Progenitor cell of endocrine pancreas (in vitro differentiated cells): Measurements from ENCODE around the gene CCNB3. TPM values are rescaled to one million over a fixed set of nuclear protein-coding genes. Genes with fewer than 3 reads are reported as not detected.

Experiments used
- DNase-seq: peaks from one replicate; pipeline ENCODE4 v3.0.0; 2021; ENCODE audit warnings: low spot score; ENCODE audit not compliant: unreplicated experiment
- H3K27ac Mint-ChIP-seq: 2 replicates; pipeline ENCODE4 v1.8.0; 2021; ENCODE audit warnings: mild to moderate bottlenecking, moderate library complexity, mixed read lengths
- H3K27me3 Mint-ChIP-seq: 2 replicates; pipeline ENCODE4 v1.8.0; 2021; ENCODE audit warnings: mixed read lengths
- H3K36me3 Mint-ChIP-seq: 2 replicates; pipeline ENCODE4 v1.8.0; 2022; ENCODE audit warnings: mixed read lengths; ENCODE audit not compliant: insufficient read depth
- H3K4me1 Mint-ChIP-seq: 2 replicates; pipeline ENCODE4 v1.8.0; 2021; ENCODE audit warnings: low read depth, mixed read lengths
- H3K4me3 Mint-ChIP-seq: 2 replicates; pipeline ENCODE4 v1.8.0; 2021; ENCODE audit warnings: low read depth, mild to moderate bottlenecking, moderate library complexity, mixed read lengths
- H3K9me3 Mint-ChIP-seq: 2 replicates; pipeline ENCODE4 v1.8.0; 2021; ENCODE audit warnings: low read depth, mixed read lengths
- long read RNA-seq: library from polyadenylated mRNA; unstranded; transcript quantifications from one replicate; pipeline ENCODE4 v2.0.0, GENCODE V29; 2020
- total RNA-seq: library from RNA; stranded (reverse); gene quantifications from 2 replicates; pipeline ENCODE4 v1.2.1, GENCODE V29; 2021
- TF ChIP-seq, protein P1 (sequence below): fragments of 200-600 bp; sonication (generic); IDR thresholded peaks from one replicate; pipeline ENCODE4 v1.5.0; 2021; ENCODE audit warnings: antibody characterized with exemption, mild to moderate bottlenecking; ENCODE audit not compliant: unreplicated experiment

The CCNB3 gene, protein sequence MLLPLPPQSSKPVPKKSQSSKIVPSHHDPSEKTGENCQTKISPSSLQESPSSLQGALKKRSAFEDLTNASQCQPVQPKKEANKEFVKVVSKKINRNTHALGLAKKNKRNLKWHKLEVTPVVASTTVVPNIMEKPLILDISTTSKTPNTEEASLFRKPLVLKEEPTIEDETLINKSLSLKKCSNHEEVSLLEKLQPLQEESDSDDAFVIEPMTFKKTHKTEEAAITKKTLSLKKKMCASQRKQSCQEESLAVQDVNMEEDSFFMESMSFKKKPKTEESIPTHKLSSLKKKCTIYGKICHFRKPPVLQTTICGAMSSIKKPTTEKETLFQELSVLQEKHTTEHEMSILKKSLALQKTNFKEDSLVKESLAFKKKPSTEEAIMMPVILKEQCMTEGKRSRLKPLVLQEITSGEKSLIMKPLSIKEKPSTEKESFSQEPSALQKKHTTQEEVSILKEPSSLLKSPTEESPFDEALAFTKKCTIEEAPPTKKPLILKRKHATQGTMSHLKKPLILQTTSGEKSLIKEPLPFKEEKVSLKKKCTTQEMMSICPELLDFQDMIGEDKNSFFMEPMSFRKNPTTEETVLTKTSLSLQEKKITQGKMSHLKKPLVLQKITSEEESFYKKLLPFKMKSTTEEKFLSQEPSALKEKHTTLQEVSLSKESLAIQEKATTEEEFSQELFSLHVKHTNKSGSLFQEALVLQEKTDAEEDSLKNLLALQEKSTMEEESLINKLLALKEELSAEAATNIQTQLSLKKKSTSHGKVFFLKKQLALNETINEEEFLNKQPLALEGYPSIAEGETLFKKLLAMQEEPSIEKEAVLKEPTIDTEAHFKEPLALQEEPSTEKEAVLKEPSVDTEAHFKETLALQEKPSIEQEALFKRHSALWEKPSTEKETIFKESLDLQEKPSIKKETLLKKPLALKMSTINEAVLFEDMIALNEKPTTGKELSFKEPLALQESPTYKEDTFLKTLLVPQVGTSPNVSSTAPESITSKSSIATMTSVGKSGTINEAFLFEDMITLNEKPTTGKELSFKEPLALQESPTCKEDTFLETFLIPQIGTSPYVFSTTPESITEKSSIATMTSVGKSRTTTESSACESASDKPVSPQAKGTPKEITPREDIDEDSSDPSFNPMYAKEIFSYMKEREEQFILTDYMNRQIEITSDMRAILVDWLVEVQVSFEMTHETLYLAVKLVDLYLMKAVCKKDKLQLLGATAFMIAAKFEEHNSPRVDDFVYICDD (N-terminal part only)
- 0.34 and 0.75 TPM in 2 replicates for total RNA-seq
- long read RNA-seq: 0 reads

DNA sequence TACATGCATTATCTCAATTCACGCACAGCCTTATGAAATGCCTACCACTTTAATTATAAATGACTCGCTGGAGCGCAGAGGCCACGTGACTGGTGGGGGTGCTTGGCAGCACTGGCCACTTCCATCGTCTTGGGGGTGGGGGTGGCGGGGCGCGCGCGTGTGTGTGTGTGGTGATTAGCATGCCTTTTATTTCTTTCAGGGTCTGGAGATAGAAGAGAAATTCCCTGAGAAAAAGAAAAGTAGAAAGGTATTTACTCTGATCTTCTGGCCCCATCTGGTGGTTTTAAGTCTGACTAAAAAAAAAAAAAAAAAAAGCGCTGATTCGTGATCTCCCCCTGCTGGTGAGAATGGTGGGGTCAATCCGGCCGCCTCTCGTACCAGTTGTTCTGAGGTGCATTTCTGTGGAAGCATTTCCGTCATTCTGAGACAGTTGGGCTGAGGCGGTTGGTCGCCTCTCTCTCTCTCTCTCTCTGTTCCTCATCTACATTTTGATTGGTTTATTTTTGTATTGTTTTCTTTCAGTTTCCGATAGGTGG is at the start of gene CCNB3:
CCNB3 (plus strand) TSS at position 402 of the 536 bp plus-strand sequence. CDS start 80,399 bp downstream, outside the sequence.
- H3K9me3 Mint-ChIP-seq: peaks cover 8% of the 10 kb centered on the region
- peak within 1 kb of the TSS; percentile 71 for H3K4me3 Mint-ChIP-seq
- no peaks in the 10 kb centered on the region for H3K27me3 Mint-ChIP-seq
- TF ChIP-seq, protein P1, sequence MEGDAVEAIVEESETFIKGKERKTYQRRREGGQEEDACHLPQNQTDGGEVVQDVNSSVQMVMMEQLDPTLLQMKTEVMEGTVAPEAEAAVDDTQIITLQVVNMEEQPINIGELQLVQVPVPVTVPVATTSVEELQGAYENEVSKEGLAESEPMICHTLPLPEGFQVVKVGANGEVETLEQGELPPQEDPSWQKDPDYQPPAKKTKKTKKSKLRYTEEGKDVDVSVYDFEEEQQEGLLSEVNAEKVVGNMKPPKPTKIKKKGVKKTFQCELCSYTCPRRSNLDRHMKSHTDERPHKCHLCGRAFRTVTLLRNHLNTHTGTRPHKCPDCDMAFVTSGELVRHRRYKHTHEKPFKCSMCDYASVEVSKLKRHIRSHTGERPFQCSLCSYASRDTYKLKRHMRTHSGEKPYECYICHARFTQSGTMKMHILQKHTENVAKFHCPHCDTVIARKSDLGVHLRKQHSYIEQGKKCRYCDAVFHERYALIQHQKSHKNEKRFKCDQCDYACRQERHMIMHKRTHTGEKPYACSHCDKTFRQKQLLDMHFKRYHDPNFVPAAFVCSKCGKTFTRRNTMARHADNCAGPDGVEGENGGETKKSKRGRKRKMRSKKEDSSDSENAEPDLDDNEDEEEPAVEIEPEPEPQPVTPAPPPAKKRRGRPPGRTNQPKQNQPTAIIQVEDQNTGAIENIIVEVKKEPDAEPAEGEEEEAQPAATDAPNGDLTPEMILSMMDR: peak; percentile 71
- DNase-seq: peak; percentile 24
- H3K27ac Mint-ChIP-seq: peak within 1 kb of the TSS; percentile 32
- H3K36me3 Mint-ChIP-seq: peaks cover 1% of the 10 kb centered on the region
- peaks cover 6% of the 10 kb centered on the region for H3K4me1 Mint-ChIP-seq

GRCh38 chrX:50157545-50158135 is 46.9 kb upstream of the CCNB3 start:
- peaks cover 33% of the 10 kb centered on the region for H3K9me3 Mint-ChIP-seq

DNA sequence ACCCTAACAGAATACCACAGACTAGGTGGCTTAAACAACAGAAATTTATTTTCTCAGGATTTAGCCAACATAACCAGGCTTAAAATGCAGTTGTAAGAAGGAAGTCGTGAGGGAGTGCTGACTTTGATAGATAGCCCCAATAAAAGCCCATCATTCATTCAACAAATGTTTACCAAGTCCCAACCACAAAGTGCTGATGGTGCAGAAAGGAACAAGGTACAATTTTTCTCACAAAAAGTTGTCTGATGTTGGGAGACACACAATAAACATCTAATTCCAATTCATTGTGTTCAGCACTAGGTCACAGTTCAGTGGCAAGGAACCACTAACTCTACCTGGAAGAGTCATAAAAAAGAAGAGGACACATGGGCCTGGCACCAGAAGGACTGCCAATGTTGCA is 46.0 kb upstream of the CCNB3 start:
- Mint-ChIP-seq H3K36me3 (peaks cover 7% of the 10 kb centered on the region), H3K27me3 (no peaks in the 10 kb centered on the region), H3K27ac (no peak overlapping the region), H3K9me3 (peaks cover 30% of the 10 kb centered on the region), H3K4me1 (peaks cover 3% of the 10 kb centered on the region), H3K4me3 (no peak overlapping the region)
- TF ChIP-seq, protein P1: no peak
- DNase-seq: no peak

More at GRCh38 chrX:50157545-50158135, 46.9 kb upstream of the CCNB3 start:
- Mint-ChIP-seq H3K27me3 (no peaks in the 10 kb centered on the region), H3K4me3 (no peak overlapping the region), H3K36me3 (peaks cover 8% of the 10 kb centered on the region), H3K4me1 (peaks cover 3% of the 10 kb centered on the region), H3K27ac (no peak overlapping the region)
- TF ChIP-seq, protein P1: no peak
- DNase-seq: no peak

GRCh38 chrX:50161127-50161526 is 43.4 kb upstream of the CCNB3 start:
- Mint-ChIP-seq H3K9me3 (peaks cover 14% of the 10 kb centered on the region), H3K36me3 (peaks cover 4% of the 10 kb centered on the region), H3K27ac (no peak overlapping the region), H3K4me1 (peaks cover 3% of the 10 kb centered on the region), H3K4me3 (no peak overlapping the region), H3K27me3 (no peaks in the 10 kb centered on the region)
- no peak for DNase-seq
- TF ChIP-seq, protein P1: no peak
